COLO668 (cell line): ENCODE data around the gene CSGALNACT2.

ENCODE experiments used
- DNase-seq: peaks from one replicate; lab custom pipeline; 2025; ENCODE audit not compliant: unreplicated experiment; lab: John Stamatoyannopoulos, UW

The CSGALNACT2 gene

DNA sequence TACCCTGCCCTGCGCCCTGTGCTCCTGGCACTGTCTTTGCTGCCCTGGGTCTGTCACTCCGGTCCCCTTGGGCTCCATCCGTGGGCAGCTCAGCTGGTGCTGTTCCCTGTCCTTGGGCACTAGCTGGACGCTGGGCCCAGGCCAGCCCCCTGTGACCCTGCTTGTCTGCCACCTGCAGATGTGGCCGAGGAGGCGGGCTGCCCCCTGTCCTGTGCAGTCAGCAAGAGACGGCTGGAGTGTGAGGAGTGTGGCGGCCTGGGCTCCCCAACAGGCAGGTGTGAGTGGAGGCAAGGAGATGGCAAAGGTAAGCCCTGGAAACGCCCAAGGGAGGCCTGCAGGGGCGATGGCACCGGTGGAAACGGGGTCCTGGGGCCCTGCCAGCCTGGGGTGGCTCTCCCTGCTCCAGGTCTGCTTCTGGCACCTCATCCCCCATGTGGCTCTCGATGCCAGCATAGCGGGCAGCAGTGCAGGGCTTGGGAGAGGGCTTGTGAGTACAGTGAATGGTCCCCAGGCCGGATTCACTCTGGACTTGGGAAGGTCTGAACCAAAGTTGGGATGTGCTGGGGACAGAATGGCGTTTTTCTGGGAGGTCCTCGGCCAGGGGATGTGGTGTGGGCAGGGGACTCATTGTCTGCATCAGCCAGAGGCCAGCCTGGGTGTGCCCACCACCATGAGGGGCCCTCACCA lies 26.2 kb upstream of the CSGALNACT2 start:
- no peak for DNase-seq

DNA sequence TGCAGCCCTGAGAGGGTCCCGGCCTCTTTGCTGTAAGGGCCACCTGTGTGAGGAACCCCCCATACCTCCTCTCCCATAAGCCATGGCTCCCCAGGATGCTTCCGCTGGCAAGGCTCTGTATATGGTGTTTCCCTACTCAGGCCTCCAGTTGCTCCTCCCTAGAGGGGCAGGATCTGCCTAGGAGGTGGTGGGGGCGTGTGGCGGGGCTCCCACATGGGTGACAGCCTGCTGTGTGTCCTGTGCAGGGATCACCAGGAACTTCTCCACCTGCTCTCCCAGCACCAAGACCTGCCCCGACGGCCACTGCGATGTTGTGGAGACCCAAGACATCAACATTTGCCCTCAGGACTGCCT lies 25.7 kb upstream of the CSGALNACT2 start:
- no peak for DNase-seq

DNA sequence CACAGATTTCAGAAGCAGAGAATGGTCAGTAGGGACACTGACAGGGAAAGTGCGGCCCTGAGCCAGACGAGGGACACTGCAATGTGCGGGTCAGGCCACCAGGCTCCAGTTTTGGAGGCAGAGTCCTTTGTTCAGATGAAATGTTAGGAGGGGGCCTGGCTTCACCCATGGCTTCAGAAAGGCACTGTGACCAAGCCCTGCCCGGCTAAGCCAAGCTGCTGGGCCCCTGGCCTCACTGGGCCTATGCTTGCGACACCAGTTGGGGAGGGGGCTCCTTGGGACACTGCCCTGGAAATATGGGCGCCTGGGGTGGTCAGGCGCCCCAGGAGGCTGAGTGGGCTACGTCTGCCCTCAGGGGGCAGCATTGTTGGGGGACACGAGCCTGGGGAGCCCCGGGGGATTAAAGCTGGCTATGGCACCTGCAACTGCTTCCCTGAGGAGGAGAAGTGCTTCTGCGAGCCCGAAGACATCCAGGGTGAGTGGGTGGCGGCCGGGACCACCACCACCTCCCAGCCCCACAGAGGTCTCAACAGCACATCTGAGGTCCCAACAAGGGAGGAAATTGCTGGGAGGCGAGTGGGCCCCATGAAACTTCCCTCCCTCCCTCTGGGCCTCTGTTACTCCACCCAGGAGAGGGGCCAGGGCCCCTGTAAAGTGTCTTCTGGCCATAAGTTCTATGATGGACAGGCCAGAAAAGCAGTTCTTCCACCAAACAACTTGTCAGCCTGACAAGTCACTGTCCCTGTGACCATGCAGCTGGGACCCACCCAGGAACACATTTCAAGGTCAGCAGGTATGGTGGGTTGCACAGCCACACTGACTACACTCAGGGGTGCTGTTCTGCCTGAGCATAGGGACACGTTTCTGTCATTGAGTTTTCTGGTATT lies 24.8 kb upstream of the CSGALNACT2 start:
- DNase-seq: no peak

DNA sequence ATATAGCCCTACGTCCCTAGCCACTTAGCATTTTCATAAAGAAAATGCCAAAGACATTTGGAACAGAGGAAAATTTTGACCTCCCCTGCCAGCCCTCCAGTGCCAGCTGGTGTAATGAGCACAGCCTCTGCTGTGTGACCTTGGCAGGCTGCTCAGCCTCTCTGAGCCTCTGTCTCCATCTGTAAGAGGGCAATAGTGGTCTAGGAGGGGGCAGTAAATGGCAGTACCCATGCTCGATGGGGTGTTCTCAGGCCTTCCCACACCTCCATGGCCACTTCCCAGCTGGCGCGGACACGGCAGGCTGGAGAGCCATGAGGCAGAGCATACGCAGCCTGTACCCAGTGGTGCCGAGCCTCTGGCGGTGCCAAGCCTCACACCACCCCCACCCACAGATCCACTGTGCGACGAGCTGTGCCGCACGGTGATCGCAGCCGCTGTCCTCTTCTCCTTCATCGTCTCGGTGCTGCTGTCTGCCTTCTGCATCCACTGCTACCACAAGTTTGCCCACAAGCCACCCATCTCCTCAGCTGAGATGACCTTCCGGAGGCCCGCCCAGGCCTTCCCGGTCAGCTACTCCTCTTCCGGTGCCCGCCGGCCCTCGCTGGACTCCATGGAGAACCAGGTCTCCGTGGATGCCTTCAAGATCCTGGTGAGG lies 24.0 kb upstream of the CSGALNACT2 start:
- DNase-seq: no peak

DNA sequence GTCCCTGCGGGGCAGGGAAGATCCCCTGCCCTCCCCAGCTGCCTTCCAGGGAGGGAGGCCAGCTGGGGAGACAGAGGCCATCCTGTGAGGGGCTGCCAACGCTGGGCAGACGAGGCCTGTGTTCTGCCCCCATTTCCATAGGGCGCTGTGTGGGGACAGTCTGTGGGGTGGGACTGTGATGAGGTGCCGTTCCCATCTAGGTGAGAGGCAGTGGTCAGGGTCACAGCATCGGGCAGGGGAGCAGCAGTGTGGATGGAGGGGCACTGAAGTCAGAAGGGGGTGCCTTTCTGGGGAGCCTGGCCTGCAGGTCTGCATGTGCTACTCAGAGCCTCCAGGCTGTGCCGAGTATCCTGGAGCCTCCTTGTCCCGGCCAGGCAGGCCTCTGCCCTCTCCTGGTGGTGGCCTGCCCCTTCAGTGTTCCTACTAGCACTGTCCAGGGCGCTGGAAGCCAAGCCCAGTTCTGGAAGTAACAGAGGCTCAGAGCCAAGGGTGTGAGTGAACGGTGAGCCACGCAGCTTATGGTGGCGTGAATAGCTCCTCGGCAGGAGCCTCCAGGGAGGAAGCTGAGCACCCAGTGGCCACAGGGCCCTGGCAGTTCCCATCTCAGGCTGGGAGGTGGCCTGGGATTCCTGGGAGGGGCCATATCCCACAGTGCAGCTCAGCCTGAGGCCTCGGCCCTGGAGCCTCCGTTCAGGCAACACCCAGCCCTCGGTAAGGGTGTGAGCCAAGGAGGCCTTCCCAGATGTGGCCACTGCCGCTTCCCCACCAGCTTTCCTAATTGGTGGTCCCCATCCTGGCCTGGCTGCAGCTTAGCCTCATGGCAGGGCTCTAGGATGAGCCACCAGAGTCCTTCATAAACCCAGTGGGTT lies 23.3 kb upstream of the CSGALNACT2 start:
- DNase-seq: no peak

DNA sequence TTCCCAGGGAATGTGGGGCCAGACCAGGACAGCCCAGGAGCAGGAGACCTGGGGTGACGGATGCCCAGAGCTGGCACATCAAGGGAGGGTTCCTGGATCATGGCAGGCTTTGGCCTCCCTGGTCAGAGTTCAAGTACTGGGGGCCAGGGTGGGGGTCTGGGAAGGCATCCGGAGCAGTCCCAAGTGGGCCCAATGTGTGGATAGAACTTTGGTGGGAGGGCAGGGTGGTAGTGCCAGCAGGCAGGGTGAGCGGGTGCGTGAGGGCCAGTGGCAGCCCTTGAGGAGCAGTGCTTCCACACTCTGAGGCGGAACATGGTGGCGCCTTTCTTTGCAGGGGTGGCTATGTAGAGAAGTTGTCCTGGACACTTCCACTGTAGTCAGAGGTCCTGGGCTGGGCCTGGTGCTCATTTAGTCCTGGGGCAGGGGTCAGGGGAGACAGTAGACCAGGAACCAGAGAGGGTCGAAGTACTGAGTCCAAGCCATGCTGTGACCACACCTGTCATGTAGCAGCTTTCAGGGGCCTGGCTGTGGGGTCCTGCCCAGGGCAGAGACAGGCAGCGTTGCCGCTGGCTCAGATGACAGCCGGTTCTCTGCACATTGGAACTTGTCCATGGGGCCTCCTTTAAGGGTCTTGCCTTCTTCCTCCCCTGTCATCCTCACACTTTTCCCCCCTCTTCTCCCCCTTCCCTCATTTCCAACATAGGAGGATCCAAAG lies 22.2 kb upstream of the CSGALNACT2 start:
- no peak for DNase-seq

DNA sequence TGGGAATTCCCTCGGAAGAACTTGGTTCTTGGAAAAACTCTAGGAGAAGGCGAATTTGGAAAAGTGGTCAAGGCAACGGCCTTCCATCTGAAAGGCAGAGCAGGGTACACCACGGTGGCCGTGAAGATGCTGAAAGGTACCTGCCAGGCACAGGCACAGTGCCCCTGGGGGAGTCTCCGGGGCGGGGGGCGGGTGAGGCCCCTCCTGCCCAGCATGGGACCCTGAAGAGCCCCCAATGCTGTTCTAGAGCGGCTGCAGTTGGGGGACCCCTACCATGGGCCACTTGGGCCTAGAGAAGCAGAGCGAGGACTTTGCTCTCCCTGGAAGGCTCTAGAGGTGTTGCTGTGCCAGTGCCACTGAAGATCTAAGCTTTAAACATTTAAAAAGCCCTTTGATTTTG lies 21.6 kb upstream of the CSGALNACT2 start:
- no peak for DNase-seq

DNA sequence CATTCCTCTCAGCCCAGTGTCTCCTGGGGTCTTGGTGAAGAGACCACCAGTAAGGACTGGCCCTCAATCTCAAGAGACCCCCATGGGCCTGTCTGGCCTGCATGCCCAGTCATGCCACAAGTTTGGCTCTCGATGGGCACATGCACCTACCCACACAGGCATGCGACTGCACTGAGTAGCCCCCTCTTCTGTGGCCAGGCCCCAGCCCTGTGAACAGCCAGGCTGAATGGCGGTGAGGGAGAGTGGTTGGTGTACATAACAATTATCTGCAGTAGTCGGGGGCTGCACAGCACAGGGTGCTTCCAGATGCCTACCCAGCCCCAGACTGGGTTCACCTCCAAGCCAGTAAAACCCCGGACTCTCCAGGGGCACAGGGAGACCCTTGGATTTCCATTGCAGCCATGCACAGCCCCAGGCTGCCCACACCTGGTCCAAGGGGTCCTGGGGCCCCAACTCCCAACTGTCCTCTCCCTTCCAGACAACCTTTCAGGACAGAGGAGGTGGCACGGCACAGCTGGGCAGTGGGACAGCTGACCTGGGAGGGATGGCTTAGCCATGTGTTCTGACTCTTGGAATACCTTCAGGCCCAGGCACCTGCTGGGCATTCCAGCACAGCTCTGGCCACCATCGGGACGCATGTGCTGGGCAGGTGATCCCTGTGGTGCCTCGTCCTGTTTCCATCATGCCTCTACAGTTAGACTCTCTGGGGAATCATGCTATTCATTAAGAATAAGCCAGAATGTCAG lies 21.0 kb upstream of the CSGALNACT2 start:
- no peak for DNase-seq

DNA sequence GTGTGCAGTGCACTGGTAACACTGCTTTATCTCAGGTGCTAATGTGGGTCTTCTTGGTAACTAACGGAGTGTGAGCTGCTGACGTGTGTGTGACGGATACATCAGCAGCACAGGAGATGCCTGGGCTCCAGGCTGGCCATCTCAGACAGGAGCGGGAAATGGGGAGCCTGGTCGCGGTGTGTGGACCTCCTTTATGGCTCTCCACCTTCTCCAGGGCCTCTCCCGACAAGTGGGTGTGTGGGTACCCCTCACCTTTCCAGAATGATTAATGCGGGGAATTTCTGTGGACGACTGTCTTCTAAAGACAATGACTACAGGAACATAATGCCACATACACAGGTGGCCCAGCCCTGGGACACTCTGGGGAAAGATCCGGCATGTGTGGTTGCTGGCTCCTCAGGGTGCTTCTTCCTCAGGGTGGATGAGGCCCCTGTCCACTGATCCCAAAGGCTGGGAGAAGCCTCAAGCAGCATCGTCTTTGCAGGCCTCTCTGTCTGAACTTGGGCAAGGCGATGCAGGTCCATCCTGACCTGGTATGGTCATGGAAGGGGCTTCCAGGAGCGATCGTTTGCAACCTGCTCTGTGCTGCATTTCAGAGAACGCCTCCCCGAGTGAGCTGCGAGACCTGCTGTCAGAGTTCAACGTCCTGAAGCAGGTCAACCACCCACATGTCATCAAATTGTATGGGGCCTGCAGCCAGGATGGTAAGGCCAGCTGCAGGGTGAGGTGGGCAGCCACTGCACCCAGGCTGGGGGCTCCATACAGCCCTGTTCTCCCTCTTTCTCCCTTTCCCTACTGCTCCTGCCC lies 20.3 kb upstream of the CSGALNACT2 start:
- no peak for DNase-seq

DNA sequence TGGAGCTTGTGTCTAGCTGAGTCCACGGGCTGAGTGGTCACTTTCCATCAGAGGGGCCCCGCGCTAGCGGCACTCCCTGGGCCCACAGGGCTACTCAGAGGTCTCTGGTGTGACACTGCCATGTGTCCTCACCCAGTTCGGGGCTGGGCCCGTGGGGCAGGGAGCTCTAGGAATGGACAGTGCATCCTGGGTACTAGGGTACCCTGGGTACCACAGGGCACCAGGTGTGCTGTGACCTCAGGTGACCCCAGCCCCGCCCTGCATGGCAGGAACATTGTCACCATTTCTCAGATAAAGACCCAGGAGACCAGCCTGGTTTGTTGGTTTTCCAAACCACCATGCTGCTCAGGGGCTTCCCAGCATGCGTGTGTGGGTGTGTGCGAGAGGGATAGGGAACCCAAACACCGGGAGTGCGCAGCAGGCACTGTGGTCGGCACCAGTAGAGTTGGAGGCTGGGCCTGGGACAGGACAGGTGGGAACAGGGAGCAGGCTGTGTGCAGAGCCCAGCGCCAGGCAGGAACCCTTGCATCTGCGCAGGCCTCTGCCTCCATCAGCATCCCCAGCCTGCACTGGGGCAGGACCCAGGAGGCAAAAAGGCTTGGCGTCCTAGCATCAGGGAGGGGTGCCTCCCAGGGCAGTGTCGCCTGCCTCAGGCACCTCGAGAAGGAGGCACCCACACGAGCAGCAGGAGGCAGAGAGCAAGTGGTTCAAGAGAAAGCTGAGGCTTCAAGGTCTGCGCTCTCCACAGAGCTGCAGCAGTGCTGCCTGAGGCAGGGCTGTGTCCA lies 19.4 kb upstream of the CSGALNACT2 start:
- DNase-seq: no peak

DNA sequence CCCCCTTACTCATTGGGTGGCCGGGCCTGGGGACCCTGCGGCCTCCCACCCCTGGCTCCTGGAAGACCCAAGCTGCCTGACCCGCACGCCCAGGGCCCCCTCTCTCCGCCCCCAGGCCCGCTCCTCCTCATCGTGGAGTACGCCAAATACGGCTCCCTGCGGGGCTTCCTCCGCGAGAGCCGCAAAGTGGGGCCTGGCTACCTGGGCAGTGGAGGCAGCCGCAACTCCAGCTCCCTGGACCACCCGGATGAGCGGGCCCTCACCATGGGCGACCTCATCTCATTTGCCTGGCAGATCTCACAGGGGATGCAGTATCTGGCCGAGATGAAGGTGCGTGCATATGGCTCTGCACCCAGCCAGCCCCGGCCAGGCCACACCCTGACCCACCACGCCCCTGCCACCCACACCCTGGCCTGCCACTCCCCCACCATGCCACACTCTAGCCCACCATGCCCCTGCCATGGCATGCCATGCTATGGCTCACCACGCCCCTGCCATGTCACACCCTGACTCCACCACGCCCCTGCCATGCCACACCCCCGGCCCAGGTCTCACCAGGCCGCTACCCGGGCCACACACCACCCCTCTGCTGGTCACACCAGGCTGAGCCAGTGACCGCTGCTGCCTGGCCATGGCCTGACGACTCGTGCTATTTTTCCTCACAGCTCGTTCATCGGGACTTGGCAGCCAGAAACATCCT lies 18.7 kb upstream of the CSGALNACT2 start:
- DNase-seq: no peak

DNA sequence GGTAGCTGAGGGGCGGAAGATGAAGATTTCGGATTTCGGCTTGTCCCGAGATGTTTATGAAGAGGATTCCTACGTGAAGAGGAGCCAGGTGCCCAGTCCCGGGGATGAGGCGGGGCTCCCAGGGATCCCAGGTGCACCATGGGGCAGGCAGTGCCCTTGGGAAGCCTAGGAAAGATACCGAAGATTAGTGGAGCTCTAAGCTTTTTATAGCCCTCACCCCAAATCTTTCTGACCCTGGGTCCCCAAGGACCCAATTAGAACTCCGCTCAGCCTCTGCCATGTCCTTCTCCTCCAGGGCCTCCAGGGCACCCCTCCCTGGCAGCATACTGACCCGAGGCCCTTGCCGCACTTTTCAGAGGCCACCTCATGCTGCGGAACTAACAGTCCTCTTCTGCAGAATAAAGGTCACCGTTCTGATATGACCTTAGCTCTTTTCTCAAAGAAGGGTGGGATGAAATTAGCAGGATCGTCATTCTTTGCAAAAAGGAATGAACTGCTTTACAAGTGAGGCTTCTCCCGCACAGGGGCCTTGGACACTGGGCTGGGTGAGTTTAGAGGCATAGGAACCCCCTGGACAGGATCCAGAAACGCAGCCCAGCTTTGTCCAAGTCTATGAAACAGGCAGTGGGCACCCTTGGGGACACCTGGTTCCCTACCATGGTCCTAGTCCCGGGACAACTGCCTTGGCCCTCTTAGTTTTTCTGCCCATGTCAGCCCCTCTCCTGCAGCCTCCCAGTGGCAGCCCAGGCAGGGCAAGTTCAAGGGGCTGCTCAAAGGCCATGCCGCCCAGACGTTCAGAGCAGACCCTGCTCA lies 17.9 kb upstream of the CSGALNACT2 start:
- no peak for DNase-seq

DNA sequence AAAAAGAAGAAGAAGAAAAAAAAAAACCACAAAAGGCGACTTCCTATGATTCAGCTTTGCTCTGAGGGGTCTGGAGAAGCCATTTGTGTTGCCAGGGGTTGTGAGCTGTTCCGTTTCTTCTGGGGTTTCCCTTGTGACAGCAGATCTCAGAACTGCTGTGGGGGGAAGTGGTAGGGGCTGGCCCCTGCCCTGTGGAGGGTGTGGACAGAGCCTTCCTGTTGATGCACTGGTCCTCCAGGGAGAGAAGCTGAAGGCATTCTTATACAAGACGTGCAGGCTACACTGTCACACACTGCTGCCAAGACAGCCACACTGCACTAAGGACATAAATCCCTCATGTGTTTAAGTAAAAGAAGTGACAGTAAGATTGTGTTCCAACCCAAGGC lies 17.3 kb upstream of the CSGALNACT2 start:
- no peak for DNase-seq

DNA sequence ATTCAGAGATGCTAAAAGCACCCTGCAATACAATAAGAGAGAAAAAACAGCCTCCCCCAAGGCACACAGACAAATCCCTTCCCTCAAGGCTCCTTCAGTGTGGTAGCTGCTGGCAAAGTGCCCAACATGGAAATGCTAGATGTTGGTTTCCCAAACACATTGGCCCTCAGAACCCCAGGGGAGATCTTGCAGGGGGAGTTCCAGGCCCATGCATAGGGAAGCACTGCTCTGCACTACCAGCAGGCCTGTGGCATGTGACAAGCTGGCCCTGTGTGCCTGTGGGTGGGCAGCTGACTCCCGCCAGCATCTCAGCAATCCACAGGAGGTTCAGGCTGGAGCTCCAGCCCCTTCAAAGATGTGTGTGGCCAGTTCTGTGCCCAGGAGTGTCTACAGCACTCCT lies 16.8 kb upstream of the CSGALNACT2 start:
- DNase-seq: no peak

DNA sequence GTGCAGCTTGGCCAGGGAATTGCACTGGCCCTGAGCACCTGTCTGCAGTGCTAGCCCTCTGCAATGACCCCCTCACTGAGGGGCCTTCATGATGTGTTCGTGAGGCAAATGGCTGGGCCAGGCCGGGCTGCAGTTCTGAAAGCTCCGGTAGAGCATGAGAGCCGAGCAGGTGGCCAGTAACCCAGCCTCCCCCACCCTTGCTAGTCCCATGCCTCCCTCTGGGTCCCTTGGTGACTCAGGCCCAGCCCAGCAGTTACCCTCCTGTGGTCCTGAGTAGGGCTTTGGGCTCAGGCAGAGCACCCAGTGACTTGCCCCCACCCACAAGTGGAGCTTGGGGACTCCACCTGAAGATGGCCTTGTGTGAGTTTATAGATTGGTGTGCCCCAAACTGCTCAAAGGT lies 16.1 kb upstream of the CSGALNACT2 start:
- no peak for DNase-seq

DNA sequence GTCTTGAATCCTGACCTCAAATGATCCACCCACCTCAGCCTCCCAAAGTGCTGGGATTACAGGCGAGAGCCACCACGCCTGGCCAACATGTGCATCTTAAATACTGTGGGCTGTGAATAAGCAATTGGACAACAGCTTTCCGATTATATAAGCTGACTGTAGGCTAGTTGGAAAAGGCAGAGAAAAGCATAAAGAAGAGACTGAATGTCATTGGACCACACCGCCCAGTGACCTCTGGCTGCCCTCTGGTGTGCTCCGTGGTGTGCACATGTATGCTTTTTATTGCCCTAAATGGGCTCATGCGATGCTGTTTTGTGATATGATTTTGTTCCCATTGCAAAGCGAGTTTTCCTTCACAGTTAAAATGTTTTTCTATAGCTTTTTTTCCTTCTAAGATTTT lies 15.4 kb upstream of the CSGALNACT2 start:
- DNase-seq: no peak
